GM19193 (cell line): ENCODE results near the gene RNASE1.

Source experiments
- POLR2A ChIP-seq: IDR thresholded peaks from 4 replicates; pipeline ENCODE4 v1.6.1; 2011; ENCODE audit not compliant: insufficient read depth, insufficient read length; ENCODE audit errors: extremely low read depth

Gene RNASE1

GRCh38 chr14:20802341-20803084, at the start of gene RNASE1:
RNASE1 (minus strand) TSS chr14:20802844; CDS start chr14:20802068, 776 bp downstream.
- no peak for TF ChIP-seq POLR2A

GRCh38 chr14:20848955-20849570, 46.4 kb upstream of the RNASE1 start:
- no peak for TF ChIP-seq POLR2A

GRCh38 chr14:20848316-20848954, 45.8 kb upstream of the RNASE1 start:
- no peak for TF ChIP-seq POLR2A

- no peak for TF ChIP-seq POLR2A
Measured at GRCh38 chr14:20846560-20846959, 43.9 kb upstream of the RNASE1 start.

GRCh38 chr14:20841096-20841495, 38.5 kb upstream of the RNASE1 start:
- no peak for TF ChIP-seq POLR2A

GRCh38 chr14:20837831-20838230, 35.2 kb upstream of the RNASE1 start:
- no peak for TF ChIP-seq POLR2A

- TF ChIP-seq POLR2A, result no peak
Measured at GRCh38 chr14:20836668-20837338, 34.2 kb upstream of the RNASE1 start.

GRCh38 chr14:20834899-20835298, 32.3 kb upstream of the RNASE1 start:
- TF ChIP-seq POLR2A, result no peak

GRCh38 chr14:20830831-20831230, 28.2 kb upstream of the RNASE1 start:
- TF ChIP-seq POLR2A, result no peak

- TF ChIP-seq POLR2A, result no peak
Measured at GRCh38 chr14:20827326-20827725, 24.7 kb upstream of the RNASE1 start.

- no peak for TF ChIP-seq POLR2A
Measured at GRCh38 chr14:20823859-20824258, 21.2 kb upstream of the RNASE1 start.

GRCh38 chr14:20820063-20820904, 17.6 kb upstream of the RNASE1 start:
- no peak for TF ChIP-seq POLR2A

GRCh38 chr14:20818861-20819260, 16.2 kb upstream of the RNASE1 start:
- TF ChIP-seq POLR2A, result no peak

- no peak for TF ChIP-seq POLR2A
Measured at GRCh38 chr14:20811986-20812975, 9.6 kb upstream of the RNASE1 start.

- no peak for TF ChIP-seq POLR2A
Measured at GRCh38 chr14:20809917-20810316, 7.3 kb upstream of the RNASE1 start.
